A549 (cell line): ENCODE results near the gene DTD1. TPM values are rescaled to one million over a fixed set of nuclear protein-coding genes. Genes with fewer than 3 reads are reported as not detected.
A peak's percentile ranks its signal among the peaks of the same experiment; 100 is the strongest.

ENCODE experiments used
- ATAC-seq, 2 experiments: fragments of 200-7000 bp in 1 of 2; fragments of >200 bp in 1 of 2; cut with Nextera tagmentation in 1 of 2; cut with Tn5 transposase in 1 of 2; 3 replicates each; pipeline versions ENCODE4 v1.8.0 to v1.9.1; 2018 to 2020; ENCODE audit warnings: mild to moderate bottlenecking in 1 of 2, moderate library complexity in 1 of 2
- CTCF ChIA-PET: fragments of 300-600 bp; sonication (Branson Sonifier 250); formaldehyde crosslinking; extraction: SDS; loops from one replicate; lab custom pipeline; 2021; ENCODE audit warnings: antibody characterized with exemption, inconsistent platforms; lab: Yijun Ruan, JAX
- POLR2A ChIA-PET: fragments of 350-600 bp; formaldehyde crosslinking; extraction: SDS; loops from one replicate; lab custom pipeline; 2021; ENCODE audit warnings: antibody characterized with exemption, inconsistent platforms; lab: Yijun Ruan, JAX
- DNase-seq, 2 experiments: peaks; one replicate each; pipeline versions ENCODE4 v3.0.0 to v3.0.0-alpha.2; 2011 to 2016; ENCODE audit warnings: low read depth in 1 of 2, low spot score in 1 of 2
- FAIRE-seq: peaks from 2 replicates; lab custom pipeline; 2011; peaks lifted over from hg19 to GRCh38; lab: Jason Lieb, UNC
- H3K27ac ChIP-seq, 2 experiments: fragments of >200 bp; sonication (Bioruptor Twin); formaldehyde crosslinking; 3 replicates each; pipeline ENCODE4 v1.5.1; 2016 to 2017
- H3K4me1 ChIP-seq: fragments of >200 bp; sonication (Bioruptor Twin); formaldehyde crosslinking; 3 replicates; pipeline ENCODE4 v1.6.1; 2016
- H3K4me2 ChIP-seq: fragments of >200 bp; sonication (Bioruptor Twin); formaldehyde crosslinking; 3 replicates; pipeline ENCODE4 v1.6.1; 2016
- H3K4me3 ChIP-seq: fragments of >200 bp; sonication (Bioruptor Twin); formaldehyde crosslinking; 3 replicates; pipeline ENCODE4 v1.5.1; 2016
- H3K9me3 ChIP-seq: fragments of >200 bp; sonication (Bioruptor Twin); formaldehyde crosslinking; 3 replicates; pipeline ENCODE4 v1.6.1; 2016
- CEBPB ChIP-seq, 2 experiments: fragments of >200 bp in 1 of 2; sonication (Bioruptor Twin) in 1 of 2; formaldehyde crosslinking in 1 of 2; IDR thresholded peaks; 2 replicates each; pipeline ENCODE4 v1.6.1; 2012 to 2016
- CHD2 ChIP-seq: fragments of 150-350 bp; IDR thresholded peaks from 2 replicates; pipeline ENCODE4 v1.6.1; 2014; ENCODE audit warnings: low read length; ENCODE audit not compliant: partially characterized antibody
- EHMT2 ChIP-seq: fragments of 200-600 bp; sonication (generic); IDR thresholded peaks from 2 replicates; pipeline ENCODE4 v1.6.1; 2016; ENCODE audit warnings: antibody characterized with exemption, low read depth, mild to moderate bottlenecking, moderate library complexity
- FOSB ChIP-seq: fragments of 250-450 bp; sonication (Bioruptor Pico); IDR thresholded peaks from 2 replicates; pipeline ENCODE4 v1.5.0; 2020; ENCODE audit warnings: mild to moderate bottlenecking, moderate library complexity
- FOSL2 ChIP-seq, 2 experiments: fragments of 450-650 bp in 1 of 2; fragments of >200 bp in 1 of 2; sonication (Bioruptor Twin) in 1 of 2; formaldehyde crosslinking; IDR thresholded peaks; 2 replicates each; pipeline versions ENCODE4 v1.5.0 to v1.6.1; 2016 to 2020; ENCODE audit warnings: mild to moderate bottlenecking in 1 of 2, moderate library complexity in 1 of 2
- FOXS1 ChIP-seq: fragments of 250-450 bp; sonication (Bioruptor Pico); IDR thresholded peaks from 2 replicates; pipeline ENCODE4 v1.5.0; 2020; ENCODE audit warnings: mild to moderate bottlenecking, moderate library complexity
- HDAC2 ChIP-seq: fragments of 200-600 bp; sonication (generic); IDR thresholded peaks from 2 replicates; pipeline ENCODE4 v1.6.1; 2016
- HEYL ChIP-seq: fragments of 250-450 bp; sonication (Bioruptor Pico); IDR thresholded peaks from 2 replicates; pipeline ENCODE4 v1.8.0; 2021; ENCODE audit warnings: mild to moderate bottlenecking, moderate library complexity
- HMGXB4 ChIP-seq: fragments of 250-450 bp; sonication (Bioruptor Pico); IDR thresholded peaks from 2 replicates; pipeline ENCODE4 v1.5.0; 2021; ENCODE audit warnings: mild to moderate bottlenecking, moderate library complexity, borderline replicate concordance
- HOXA7 ChIP-seq: fragments of 250-450 bp; sonication (Bioruptor Pico); IDR thresholded peaks from 2 replicates; pipeline ENCODE4 v1.5.0; 2020; ENCODE audit warnings: mild to moderate bottlenecking, moderate library complexity
- JUN ChIP-seq, 2 experiments: fragments of >200 bp; sonication (Bioruptor Twin); formaldehyde crosslinking; IDR thresholded peaks; 2 replicates in 1 of 2; 3 replicates in 1 of 2; pipeline ENCODE4 v1.6.1; 2016 to 2017
- JUNB ChIP-seq: fragments of >200 bp; sonication (Bioruptor Twin); formaldehyde crosslinking; IDR thresholded peaks from 2 replicates; pipeline ENCODE4 v1.6.1; 2016
- KDM5A ChIP-seq: fragments of 200-600 bp; sonication (generic); IDR thresholded peaks from 2 replicates; pipeline ENCODE4 v1.6.1; 2016; ENCODE audit warnings: antibody characterized with exemption, mild to moderate bottlenecking
- MAFK ChIP-seq: fragments of 450-650 bp; IDR thresholded peaks from 2 replicates; pipeline ENCODE4 v1.6.1; 2014; ENCODE audit not compliant: partially characterized antibody
- MAX ChIP-seq: IDR thresholded peaks from 2 replicates; pipeline ENCODE4 v1.6.1; 2012
- MAZ ChIP-seq: fragments of 150-350 bp; IDR thresholded peaks from 2 replicates; pipeline ENCODE4 v1.6.1; 2014; ENCODE audit warnings: antibody characterized with exemption, low read depth, low read length, borderline replicate concordance
- NFE2L2 ChIP-seq: fragments of 150-350 bp; conservative IDR thresholded peaks from 2 replicates; pipeline ENCODE4 v1.6.1; 2014; ENCODE audit warnings: low read length
- NPAS2 ChIP-seq: fragments of 250-450 bp; sonication (Bioruptor Pico); IDR thresholded peaks from 2 replicates; pipeline ENCODE4 v1.8.0; 2022; ENCODE audit warnings: mild to moderate bottlenecking, moderate library complexity, borderline replicate concordance
- PHF8 ChIP-seq: fragments of 200-600 bp; sonication (generic); IDR thresholded peaks from 2 replicates; pipeline ENCODE4 v1.6.1; 2016; ENCODE audit warnings: low read depth, mild to moderate bottlenecking, antibody characterized with exemption, moderate library complexity, borderline replicate concordance
- POLR2A ChIP-seq: IDR thresholded peaks from 2 replicates; pipeline ENCODE4 v1.6.1; 2012; ENCODE audit warnings: mild to moderate bottlenecking, low read length
- RAD21 ChIP-seq, 2 experiments: fragments of >200 bp in 1 of 2; sonication (Bioruptor Twin) in 1 of 2; formaldehyde crosslinking in 1 of 2; IDR thresholded peaks in 1 of 2; conservative IDR thresholded peaks in 1 of 2; 2 replicates in 1 of 2; 3 replicates in 1 of 2; pipeline ENCODE4 v1.6.1; 2012 to 2018; ENCODE audit warnings: inconsistent platforms in 1 of 2
- REST ChIP-seq: fragments of 200-600 bp; sonication (generic); IDR thresholded peaks from 2 replicates; pipeline ENCODE4 v1.6.1; 2016; ENCODE audit warnings: antibody characterized with exemption, mild to moderate bottlenecking, moderate library complexity
- RFX5 ChIP-seq: fragments of 450-650 bp; IDR thresholded peaks from 2 replicates; pipeline ENCODE4 v1.7.1; 2014; ENCODE audit warnings: antibody characterized with exemption, mild to moderate bottlenecking, moderate library complexity
- SMC3 ChIP-seq: fragments of >200 bp; sonication (Bioruptor Twin); formaldehyde crosslinking; IDR thresholded peaks from 3 replicates; pipeline ENCODE4 v1.6.1; 2018; ENCODE audit warnings: inconsistent platforms
- USF2 ChIP-seq: fragments of 450-650 bp; IDR thresholded peaks from 2 replicates; pipeline ENCODE4 v1.6.1; 2014; ENCODE audit warnings: antibody characterized with exemption
- ZC3H11A ChIP-seq: fragments of 450-650 bp; IDR thresholded peaks from 2 replicates; pipeline ENCODE4 v1.6.1; 2014; ENCODE audit warnings: antibody characterized with exemption, mild to moderate bottlenecking
- WGBS: methylation state at CpG from one replicate; pipeline ENCODE4 v1.1.6; 2017; ENCODE audit errors: missing lambda C conversion rate; 5-methylcytosine and 5-hydroxymethylcytosine counted together
- polyA plus RNA-seq, 4 experiments: library from polyadenylated mRNA; depleted of rRNA in 3 of 4; stranded (reverse); fragments of >200 nt; fragmentation: RNase III in 1 of 4; extraction: RNeasy Plus Mini Kit Qiagen cat#74134 plus additional on column Dnase treatment in 1 of 4; gene quantifications; 2 replicates in 3 of 4; 3 replicates in 1 of 4; pipeline ENCODE4 v1.2.3, GENCODE V29; 2011 to 2017

DTD1 gene
- polyA plus RNA-seq, 2 of the 4 experiments (the other 2 are of a cell fraction), result 72.8 to 99.3 TPM

- no peak for DNase-seq
- Histone ChIP-seq H3K4me1 (no peaks in the 10 kb centered on the region), H3K4me3 (no peak overlapping the region), H3K9me3 (no peaks in the 10 kb centered on the region), H3K27ac (no peak overlapping the region), H3K4me2 (no peak overlapping the region)
- no peak for ATAC-seq
- POLR2A ChIA-PET, result no interaction called here
- CTCF ChIA-PET, result interaction anchor here (1.2 to 1.3 kb wide), 2 partner anchors 13 to 19 kb away, joined by 4 read pairs; no protein-coding TSS in a partner anchor
- no peak for FAIRE-seq
- 23% methylated on average over 2 of the region's 2 CpGs for WGBS
- no peak for TF ChIP-seq FOSL2 (IDR thresholded peaks at IDR 0.05)
- TF ChIP-seq FOSL2 (CRISPR knock-in tag; IDR thresholded peaks at IDR 0.05), result no peak
- no peak for TF ChIP-seq FOSB (CRISPR knock-in tag)
- TF ChIP-seq FOXS1, result no peak
- no peak for TF ChIP-seq MAX
- no peak for TF ChIP-seq HOXA7 (CRISPR knock-in tag)
- no peak for TF ChIP-seq JUNB
- TF ChIP-seq REST, result no peak
- TF ChIP-seq ZC3H11A, result no peak
- TF ChIP-seq HDAC2, result no peak
- TF ChIP-seq HMGXB4 (CRISPR knock-in tag), result no peak
- no peak for TF ChIP-seq KDM5A
- no peak for TF ChIP-seq NFE2L2
- no peak for TF ChIP-seq JUN (IDR thresholded peaks at IDR 0.05)
- no peak for TF ChIP-seq PHF8
- no peak for TF ChIP-seq EHMT2
- TF ChIP-seq CHD2, result no peak
- TF ChIP-seq SMC3, result no peak
- no peak for TF ChIP-seq POLR2A
- no peak for TF ChIP-seq NPAS2 (CRISPR knock-in tag)
- TF ChIP-seq CEBPB (IDR thresholded peaks at IDR 0.05), result no peak
- TF ChIP-seq, all 56 proteins: peak for 0
Observed at GRCh38 chr20:18801516-18801915, 213.7 kb downstream of the DTD1 start.

GRCh38 chr20:18802012-18802634 is 214.3 kb downstream of the DTD1 start:
- Histone ChIP-seq H3K4me1 (no peaks in the 10 kb centered on the region), H3K9me3 (no peaks in the 10 kb centered on the region), H3K4me2 (no peak overlapping the region), H3K27ac (no peak overlapping the region), H3K4me3 (no peak overlapping the region)
- FAIRE-seq, result peak; percentile 36
- TF ChIP-seq MAZ (no peak), HEYL (CRISPR knock-in tag) (no peak), MAFK (no peak), FOSB (CRISPR knock-in tag) (no peak), POLR2A (no peak), USF2 (no peak), RFX5 (no peak), RAD21 (conservative IDR thresholded peaks at IDR 0.05 in 1 of 2, IDR thresholded peaks at IDR 0.05 in 1 of 2) (no peak)
- no peak for ATAC-seq
- POLR2A ChIA-PET, result no interaction called here
- DNase-seq, result no peak
- CTCF ChIA-PET, result interaction anchor here (1.2 to 1.3 kb wide), 2 partner anchors 13 to 20 kb away, joined by 4 read pairs; no protein-coding TSS in a partner anchor
- 24% methylated on average over 7 of the region's 7 CpGs for WGBS
